GM12891 (cell line): ENCODE results near the gene WDR31.

Experiments used
- POLR2A ChIP-seq: IDR thresholded peaks from 2 replicates; pipeline ENCODE4 v1.6.1; 2011; ENCODE audit warnings: low read depth, low read length, control low read depth
- POLR2AphosphoS5 ChIP-seq: IDR thresholded peaks from 2 replicates; pipeline ENCODE4 v1.6.1; 2011; ENCODE audit warnings: low read depth, low read length, control low read depth
- SPI1 ChIP-seq: IDR thresholded peaks from 2 replicates; pipeline ENCODE4 v1.6.1; 2011; ENCODE audit warnings: low read depth, low read length, control low read depth

DNA sequence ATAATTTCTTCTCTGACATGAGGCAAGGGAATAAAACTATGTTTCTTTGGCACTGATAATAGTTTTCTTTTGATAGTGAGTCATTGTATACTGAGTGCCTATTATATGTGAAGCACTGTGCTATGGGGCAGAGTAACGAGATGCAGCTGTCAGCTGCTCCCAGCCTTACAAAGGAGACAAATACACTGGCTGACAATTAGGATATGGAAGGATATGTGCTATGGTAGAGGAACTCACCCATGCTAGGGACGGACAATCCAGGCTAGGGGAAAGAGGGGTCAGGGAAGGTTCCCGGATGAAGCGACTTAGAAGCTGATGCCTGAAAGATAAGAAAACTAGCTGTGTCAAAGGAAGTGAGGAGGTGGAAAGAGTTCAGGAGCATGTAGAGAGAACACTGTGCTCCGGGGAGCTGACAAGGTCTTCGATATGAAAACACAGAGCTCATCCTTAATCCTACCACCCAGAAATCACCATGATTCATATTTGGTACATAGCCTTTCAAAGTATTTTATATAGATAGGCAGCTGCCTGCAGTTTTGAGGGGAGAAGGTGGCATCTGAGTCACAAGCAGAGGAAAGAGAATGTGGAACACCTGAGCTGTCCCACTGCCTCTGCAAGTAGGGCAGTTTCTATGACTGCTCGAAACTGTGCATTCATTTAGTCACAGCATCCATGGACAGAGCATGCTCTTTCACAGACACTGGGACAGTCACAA lies 21.4 kb upstream of the WDR31 start:
- no peak for TF ChIP-seq POLR2A
- TF ChIP-seq POLR2AphosphoS5 = no peak
- TF ChIP-seq SPI1 = no peak
